HepG2 (cell line): ENCODE data around the gene REPS2.

Experiments
- FOXA1 ChIP-seq, 2 experiments: fragments of 450-650 bp in 1 of 2; sonication (generic) in 1 of 2; formaldehyde crosslinking in 1 of 2; IDR thresholded peaks; 2 replicates each; pipeline versions ENCODE4 v1.4.0 to v1.6.1; 2016 to 2020; ENCODE audit warnings: missing genetic modification reagents in 1 of 2
- HES4 ChIP-seq: sonication (generic); formaldehyde crosslinking; IDR thresholded peaks from 2 replicates; pipeline ENCODE4 v1.9.0; 2021; ENCODE audit warnings: mild to moderate bottlenecking, missing genetic modification reagents, borderline replicate concordance
- SRSF9 ChIP-seq: fragments of 200-400 bp; formaldehyde crosslinking; IDR thresholded peaks from 2 replicates; pipeline ENCODE4 v1.6.1; 2018; ENCODE audit warnings: borderline replicate concordance, mild to moderate bottlenecking, low read depth, low read length; ENCODE audit not compliant: insufficient read depth, poor library complexity, severe bottlenecking
- ZSCAN5A ChIP-seq: sonication (generic); formaldehyde crosslinking; IDR thresholded peaks from 2 replicates; pipeline ENCODE4 v1.8.0; 2022; ENCODE audit warnings: mild to moderate bottlenecking, missing genetic modification reagents, borderline replicate concordance

- TF ChIP-seq SRSF9 (no peak), FOXA1 (IDR thresholded peaks at IDR 0.05) (no peak), FOXA1 (CRISPR knock-in tag; IDR thresholded peaks at IDR 0.05) (no peak), ZSCAN5A (no peak), HES4 (CRISPR knock-in tag) (no peak)
These were observed 49.0 kb upstream of the REPS2 start for GRCh38 chrX:16897445-16897844.
